CD14-positive monocyte (primary cell): ENCODE data around the gene SEPTIN3. TPM values are rescaled to one million over a fixed set of nuclear protein-coding genes. Genes with fewer than 3 reads are reported as not detected.

Experiments used
- DNase-seq, 3 donors: peaks; one replicate each; pipeline ENCODE4 v3.0.0-alpha.2; 2011 to 2022
- H2AFZ ChIP-seq: 2 replicates; pipeline ENCODE4 v1.6.0; 2012; ENCODE audit warnings: mild to moderate bottlenecking, low read depth, low read length, inconsistent platforms; ENCODE audit not compliant: insufficient read depth, poor library complexity, severe bottlenecking
- H3K27ac ChIP-seq, 2 donors: 1 replicate in 1 of 2; 2 replicates in 1 of 2; pipeline ENCODE4 v1.5.1; 2012 to 2013; ENCODE audit warnings: low read length in 2 of 2, control low read depth in 1 of 2, inconsistent platforms in 1 of 2, low read depth in 1 of 2, mild to moderate bottlenecking in 1 of 2
- H3K27me3 ChIP-seq, 2 donors: one replicate each; pipeline versions ENCODE4 v1.6.0 to v1.6.1; 2011 to 2013; ENCODE audit warnings: low read length in 2 of 2; ENCODE audit not compliant: control insufficient read depth in 2 of 2, insufficient read depth in 2 of 2
- H3K36me3 ChIP-seq, 2 donors: replicated peaks in 1 of 2; 1 replicate in 1 of 2; 2 replicates in 1 of 2; pipeline versions ENCODE4 v1.5.1 to v1.6.1; 2012 to 2013; ENCODE audit warnings: low read length in 2 of 2, control low read depth in 1 of 2, inconsistent platforms in 1 of 2, mild to moderate bottlenecking in 1 of 2; ENCODE audit not compliant: insufficient read depth in 2 of 2, control insufficient read depth in 1 of 2
- H3K4me1 ChIP-seq, 2 donors: 1 replicate in 1 of 2; 2 replicates in 1 of 2; pipeline versions ENCODE4 v1.5.1 to v1.6.1; 2012 to 2013; ENCODE audit warnings: low read length in 2 of 2, control low read depth in 1 of 2, inconsistent platforms in 1 of 2, mild to moderate bottlenecking in 1 of 2, moderate library complexity in 1 of 2; ENCODE audit not compliant: insufficient read depth in 2 of 2, control insufficient read depth in 1 of 2
- H3K4me2 ChIP-seq: replicated peaks from 2 replicates; pipeline ENCODE3; 2012; ENCODE audit warnings: low read length, moderate library complexity, mild to moderate bottlenecking; ENCODE audit not compliant: poor library complexity, severe bottlenecking; ENCODE audit errors: extremely low read depth
- H3K4me3 ChIP-seq, 3 experiments: fragments of 200-600 bp in 1 of 3; sonication (generic) in 1 of 3; replicated peaks in 1 of 3; 1 replicate in 2 of 3; 2 replicates in 1 of 3; pipeline ENCODE4 v1.5.1; 2011 to 2013; ENCODE audit warnings: low read length in 3 of 3, mild to moderate bottlenecking in 3 of 3, control low read depth in 2 of 3, low read depth in 2 of 3, inconsistent platforms in 1 of 3, moderate library complexity in 1 of 3
- H3K79me2 ChIP-seq: 2 replicates; pipeline ENCODE4 v1.6.0; 2012; ENCODE audit warnings: mild to moderate bottlenecking, control low read depth, inconsistent platforms, low read length, moderate library complexity; ENCODE audit not compliant: insufficient read depth
- H3K9ac ChIP-seq: 2 replicates; pipeline ENCODE4 v1.6.0; 2017; ENCODE audit warnings: low read length, mild to moderate bottlenecking; ENCODE audit not compliant: insufficient read depth, poor library complexity, severe bottlenecking
- H3K9me3 ChIP-seq, 2 donors: replicated peaks in 1 of 2; 1 replicate in 1 of 2; 2 replicates in 1 of 2; pipeline versions ENCODE4 v1.5.1 to v1.6.1; 2012 to 2013; ENCODE audit warnings: low read length in 2 of 2, control low read depth in 1 of 2; ENCODE audit not compliant: control insufficient read depth in 1 of 2, insufficient read depth in 1 of 2
- H4K20me1 ChIP-seq: 2 replicates; pipeline ENCODE4 v1.6.0; 2012; ENCODE audit warnings: mild to moderate bottlenecking, low read length, control low read depth, moderate library complexity; ENCODE audit not compliant: insufficient read depth
- H3K27ac Mint-ChIP-seq, 7 donors: one replicate each; pipeline ENCODE4 v1.8.0; 2020; ENCODE audit warnings: mild to moderate bottlenecking in 7 of 7, mixed read lengths in 7 of 7, moderate library complexity in 6 of 7, inconsistent platforms in 2 of 7
- H3K27me3 Mint-ChIP-seq, 3 donors: one replicate each; pipeline ENCODE4 v1.8.0; 2021 to 2022; ENCODE audit warnings: low read depth in 3 of 3, mild to moderate bottlenecking in 3 of 3, mixed read lengths in 3 of 3, moderate library complexity in 3 of 3, inconsistent platforms in 1 of 3
- H3K36me3 Mint-ChIP-seq, 2 donors: one replicate each; pipeline ENCODE4 v1.8.0; 2020; ENCODE audit warnings: mixed read lengths in 2 of 2, inconsistent platforms in 1 of 2, mild to moderate bottlenecking in 1 of 2
- H3K4me1 Mint-ChIP-seq: one replicate; pipeline ENCODE4 v1.8.0; 2020; ENCODE audit warnings: mild to moderate bottlenecking, mixed read lengths
- H3K4me3 Mint-ChIP-seq, 2 donors: one replicate each; pipeline ENCODE4 v1.8.0; 2020; ENCODE audit warnings: mild to moderate bottlenecking in 2 of 2, mixed read lengths in 2 of 2, moderate library complexity in 1 of 2
- H3K9me3 Mint-ChIP-seq, 7 donors: one replicate each; pipeline ENCODE4 v1.8.0; 2020 to 2022; ENCODE audit warnings: mixed read lengths in 7 of 7, mild to moderate bottlenecking in 6 of 7, moderate library complexity in 6 of 7, inconsistent platforms in 2 of 7
- WGBS: methylation state at CpG from one replicate; pipeline ENCODE4 v1.1.5; 2013; ENCODE audit warnings: missing lambda C conversion rate; ENCODE audit not compliant: insufficient coverage; 5-methylcytosine and 5-hydroxymethylcytosine counted together
- intact Hi-C, 2 donors: fragments of 100-400 bp; cut with micrococcal nuclease; formaldehyde crosslinking; loops; one replicate each; pipeline versions ENCODE4 v1.15.0 to v1.15.1; 2023
- polyA plus RNA-seq, 3 donors: library from polyadenylated mRNA; depleted of rRNA in 1 of 3; unstranded in 2 of 3; stranded (reverse) in 1 of 3; fragments of 300-500 nt in 2 of 3; fragments of >200 nt in 1 of 3; fragmentation: Illumina TruSeq in 2 of 3; gene quantifications; 1 replicate in 2 of 3; 2 replicates in 1 of 3; pipeline ENCODE4 v1.2.3, GENCODE V29; 2012 to 2021
- TF ChIP-seq, protein P1 (sequence below): fragments of 200-600 bp; IDR thresholded peaks from one replicate; pipeline ENCODE4 v1.8.0; 2022; ENCODE audit warnings: antibody characterized with exemption, mild to moderate bottlenecking

The SEPTIN3 gene
- polyA plus RNA-seq, 3 donors, result 0.06 to 0.20 TPM; not detected in 1

DNA sequence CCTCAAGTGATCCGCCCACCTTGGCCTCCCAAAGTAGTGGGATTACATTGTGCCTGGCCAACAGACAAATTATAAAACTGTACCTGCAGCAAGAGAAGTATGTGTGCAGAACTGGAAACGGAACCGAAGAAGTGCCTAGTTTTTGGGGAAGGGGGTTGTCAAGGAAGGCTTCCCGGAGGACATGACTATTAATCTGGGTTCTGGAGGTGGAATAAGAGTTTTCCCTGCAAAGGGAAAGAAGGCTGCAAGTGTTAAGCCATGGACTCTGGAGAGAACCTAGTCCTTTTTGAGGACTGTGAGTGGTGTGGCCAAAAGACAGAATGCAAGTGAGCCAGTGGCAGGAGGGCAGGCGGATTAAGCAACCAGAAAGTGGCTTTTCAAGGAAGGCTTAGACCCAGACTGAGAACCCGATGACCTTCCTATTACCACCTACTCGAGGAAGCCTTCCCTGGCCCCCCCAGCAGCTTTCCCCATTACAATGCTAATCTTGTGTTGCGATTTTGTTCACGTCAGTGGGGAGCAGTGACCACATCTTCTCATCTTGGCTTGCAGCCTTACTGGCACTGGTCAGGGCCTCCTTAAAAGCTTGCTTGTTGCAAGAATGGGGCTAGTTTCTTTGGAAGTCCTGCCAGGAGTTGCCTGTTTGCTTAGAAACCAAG lies 5.7 kb upstream of the SEPTIN3 start:
- no peak overlapping the region for H3K27ac Mint-ChIP-seq
- Histone ChIP-seq H2AFZ (peak overlapping the region; percentile 29), H3K36me3 (no peaks in the 10 kb centered on the region), H3K4me3 (no peak overlapping the region), H3K9ac (no peak overlapping the region), H3K9me3 (no peaks in the 10 kb centered on the region), H3K4me2 (no peak overlapping the region), H3K27ac (no peak overlapping the region), H3K79me2 (no peaks in the 10 kb centered on the region), H4K20me1 (no peaks in the 10 kb centered on the region), H3K4me1 (no peaks in the 10 kb centered on the region), H3K27me3 (no peaks in the 10 kb centered on the region)
- 78% methylated on average over 8 of the region's 9 CpGs for WGBS
- no peaks in the 10 kb centered on the region for H3K4me1 Mint-ChIP-seq
- no peak for DNase-seq
- intact Hi-C loops, result no loop called here
- no peaks in the 10 kb centered on the region for H3K36me3 Mint-ChIP-seq
- H3K9me3 Mint-ChIP-seq, result peaks cover 0 to 3% (median 0%) of the 10 kb centered on the region in 7 donors
- no peak overlapping the region for H3K4me3 Mint-ChIP-seq
- H3K27me3 Mint-ChIP-seq, result peaks cover 5 to 23% (median 17%) of the 10 kb centered on the region in 3 donors
- TF ChIP-seq, protein P1, sequence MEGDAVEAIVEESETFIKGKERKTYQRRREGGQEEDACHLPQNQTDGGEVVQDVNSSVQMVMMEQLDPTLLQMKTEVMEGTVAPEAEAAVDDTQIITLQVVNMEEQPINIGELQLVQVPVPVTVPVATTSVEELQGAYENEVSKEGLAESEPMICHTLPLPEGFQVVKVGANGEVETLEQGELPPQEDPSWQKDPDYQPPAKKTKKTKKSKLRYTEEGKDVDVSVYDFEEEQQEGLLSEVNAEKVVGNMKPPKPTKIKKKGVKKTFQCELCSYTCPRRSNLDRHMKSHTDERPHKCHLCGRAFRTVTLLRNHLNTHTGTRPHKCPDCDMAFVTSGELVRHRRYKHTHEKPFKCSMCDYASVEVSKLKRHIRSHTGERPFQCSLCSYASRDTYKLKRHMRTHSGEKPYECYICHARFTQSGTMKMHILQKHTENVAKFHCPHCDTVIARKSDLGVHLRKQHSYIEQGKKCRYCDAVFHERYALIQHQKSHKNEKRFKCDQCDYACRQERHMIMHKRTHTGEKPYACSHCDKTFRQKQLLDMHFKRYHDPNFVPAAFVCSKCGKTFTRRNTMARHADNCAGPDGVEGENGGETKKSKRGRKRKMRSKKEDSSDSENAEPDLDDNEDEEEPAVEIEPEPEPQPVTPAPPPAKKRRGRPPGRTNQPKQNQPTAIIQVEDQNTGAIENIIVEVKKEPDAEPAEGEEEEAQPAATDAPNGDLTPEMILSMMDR, result no peak

GRCh38 chr22:41964112-41964491 lies 5.1 kb upstream of the SEPTIN3 start:
- Histone ChIP-seq H4K20me1 (no peaks in the 10 kb centered on the region), H3K9me3 (no peaks in the 10 kb centered on the region), H3K9ac (no peak overlapping the region), H3K27me3 (no peaks in the 10 kb centered on the region), H3K4me3 (no peak overlapping the region), H3K36me3 (no peaks in the 10 kb centered on the region), H3K4me1 (no peaks in the 10 kb centered on the region), H3K27ac (no peak overlapping the region), H3K79me2 (no peaks in the 10 kb centered on the region), H3K4me2 (no peak overlapping the region), H2AFZ (peak overlapping the region; percentile 29)
- TF ChIP-seq, protein P1, result no peak
- intact Hi-C loops, result no loop called here
- Mint-ChIP-seq H3K27me3 (peaks cover 5 to 22% (median 16%) of the 10 kb centered on the region in 3 donors), H3K36me3 (no peaks in the 10 kb centered on the region), H3K4me3 (no peak overlapping the region), H3K27ac (no peak overlapping the region), H3K9me3 (peaks cover 0 to 3% (median 0%) of the 10 kb centered on the region in 7 donors), H3K4me1 (no peaks in the 10 kb centered on the region)
- 100% methylated on average over 1 of the region's 5 CpGs for WGBS
- DNase-seq, result no peak
